HCT116 (cell line): ENCODE measurements around the gene GRM6. TPM values are rescaled to one million over a fixed set of nuclear protein-coding genes. Genes with fewer than 3 reads are reported as not detected.

Experiments used
- ATAC-seq: fragments of 200-7000 bp; cut with Tn5 transposase; 2 replicates; pipeline ENCODE4 v1.9.1; 2020; ENCODE audit warnings: mild to moderate bottlenecking, moderate library complexity
- BruUV-seq: library from RNA; stranded (reverse); fragments of 400-500 nt; replicated peaks from 2 replicates; lab custom pipeline; 2021; lab: Mats Ljungman, UMichigan
- CTCF ChIA-PET: fragments of 300-600 bp; sonication (Branson Sonifier 250); formaldehyde crosslinking; loops from one replicate; lab custom pipeline; 2021; ENCODE audit warnings: antibody characterized with exemption; lab: Charles Lee
- POLR2A ChIA-PET: fragments of 300-600, 350-600 bp; sonication (Branson Sonifier 250); formaldehyde crosslinking; loops from one replicate; lab custom pipeline; 2021; ENCODE audit warnings: antibody characterized with exemption; lab: Charles Lee
- RAD21 ChIA-PET, 2 experiments: fragments of 300-600 bp; sonication (Branson Sonifier 250); formaldehyde crosslinking; loops; one replicate each; lab custom pipeline; 2023; ENCODE audit warnings: low total read pairs in 2 of 2; ENCODE audit not compliant: uncharacterized antibody in 2 of 2, unreplicated experiment in 2 of 2, low non-redundant PET in 1 of 2; lab: Charles Lee
- DNase-seq: peaks from one replicate; pipeline ENCODE4 v3.0.0-alpha.2; 2010; ENCODE audit warnings: low read depth, low spot score
- H2AFZ ChIP-seq: fragments of 200-600 bp; shearing (Covaris generic), sonication (generic); 2 replicates; pipeline ENCODE4 v1.6.1; 2017; ENCODE audit warnings: low read depth, mixed run types, mixed read lengths, antibody characterized with exemption, low read length; ENCODE audit not compliant: poor library complexity, severe bottlenecking
- H3K27ac ChIP-seq: 2 replicates; pipeline ENCODE4 v1.5.1; 2012; ENCODE audit warnings: low read depth, low read length
- H3K27me3 ChIP-seq: fragments of 200-600 bp; sonication (generic); 2 replicates; pipeline ENCODE4 v1.6.1; 2016; ENCODE audit warnings: mixed run types, low read length, mixed read lengths; ENCODE audit not compliant: insufficient read depth
- H3K36me3 ChIP-seq, 2 experiments: fragments of 200-500 bp in 1 of 2; fragments of 200-600 bp in 1 of 2; sonication (Bioruptor generic) in 1 of 2; sonication (generic) in 1 of 2; 2 replicates each; pipeline versions ENCODE4 v1.5.1 to v1.6.1; 2014 to 2016; ENCODE audit warnings: low read length in 2 of 2, inconsistent platforms in 1 of 2, mixed read lengths in 1 of 2, mixed run types in 1 of 2; ENCODE audit not compliant: insufficient read depth in 2 of 2, control insufficient read depth in 1 of 2
- H3K4me1 ChIP-seq, 2 experiments: fragments of 200-600 bp in 1 of 2; sonication (generic) in 1 of 2; 2 replicates each; pipeline versions ENCODE4 v1.5.1 to v1.6.1; 2012 to 2017; ENCODE audit warnings: low read length in 2 of 2, inconsistent platforms in 1 of 2, mild to moderate bottlenecking in 1 of 2, mixed read lengths in 1 of 2, mixed run types in 1 of 2, moderate library complexity in 1 of 2; ENCODE audit not compliant: insufficient read depth in 2 of 2, control insufficient read depth in 1 of 2
- H3K4me2 ChIP-seq: fragments of 200-600 bp; sonication (generic); 2 replicates; pipeline ENCODE4 v1.6.1; 2017; ENCODE audit warnings: mixed run types, low read length, mixed read lengths
- H3K4me3 ChIP-seq, 2 experiments: fragments of 200-600 bp in 1 of 2; sonication (generic) in 1 of 2; replicated peaks in 1 of 2; 2 replicates each; pipeline ENCODE4 v1.5.1; 2011 to 2016; ENCODE audit warnings: low read length in 2 of 2, control low read depth in 1 of 2, low read depth in 1 of 2, mild to moderate bottlenecking in 1 of 2, mixed read lengths in 1 of 2, mixed run types in 1 of 2
- H3K79me2 ChIP-seq: fragments of 200-600 bp; sonication (generic); 2 replicates; pipeline ENCODE4 v1.6.1; 2017; ENCODE audit warnings: mild to moderate bottlenecking, mixed run types, low read length, moderate library complexity, mixed read lengths; ENCODE audit not compliant: insufficient read depth
- H3K9ac ChIP-seq: fragments of 200-600 bp; sonication (generic); 2 replicates; pipeline ENCODE4 v1.6.1; 2016; ENCODE audit warnings: low read length, mixed read lengths
- H3K9me2 ChIP-seq: fragments of 200-600 bp; sonication (generic), shearing (Covaris generic); 2 replicates; pipeline ENCODE4 v1.6.1; 2017; ENCODE audit warnings: mixed run types, mild to moderate bottlenecking, moderate library complexity; ENCODE audit not compliant: insufficient read depth
- H3K9me3 ChIP-seq, 2 experiments: fragments of 200-500 bp in 1 of 2; fragments of 200-600 bp in 1 of 2; sonication (Bioruptor generic) in 1 of 2; sonication (generic) in 1 of 2; 2 replicates each; pipeline ENCODE4 v1.6.1; 2014 to 2017; ENCODE audit warnings: low read length in 2 of 2, mixed read lengths in 2 of 2, inconsistent platforms in 1 of 2, low read depth in 1 of 2, mild to moderate bottlenecking in 1 of 2, mixed run types in 1 of 2, moderate library complexity in 1 of 2; ENCODE audit not compliant: control insufficient read depth in 1 of 2, insufficient read depth in 1 of 2
- H4K20me1 ChIP-seq: fragments of 200-600 bp; sonication (generic), shearing (Covaris generic); 2 replicates; pipeline ENCODE4 v1.6.1; 2017; ENCODE audit warnings: mixed run types, mild to moderate bottlenecking, moderate library complexity; ENCODE audit not compliant: insufficient read depth
- ATF3 ChIP-seq: IDR thresholded peaks from 2 replicates; pipeline ENCODE4 v1.6.1; 2012
- CBX3 ChIP-seq: IDR thresholded peaks from 2 replicates; pipeline ENCODE4 v1.6.1; 2012; ENCODE audit warnings: low read depth
- CEBPB ChIP-seq: IDR thresholded peaks from 2 replicates; pipeline ENCODE4 v1.6.1; 2012; ENCODE audit warnings: low read depth
- EGR1 ChIP-seq: IDR thresholded peaks from 2 replicates; pipeline ENCODE4 v1.6.1; 2012; ENCODE audit warnings: low read depth
- ELF1 ChIP-seq: IDR thresholded peaks from 2 replicates; pipeline ENCODE4 v1.6.1; 2012; ENCODE audit warnings: low read depth, borderline replicate concordance
- EZH2 ChIP-seq: fragments of 200-600 bp; sonication (generic); IDR thresholded peaks from 2 replicates; pipeline ENCODE4 v1.6.1; 2017; ENCODE audit warnings: antibody characterized with exemption, mixed run types
- EZH2phosphoT487 ChIP-seq: fragments of 200-600 bp; IDR thresholded peaks from 2 replicates; pipeline ENCODE4 v1.6.1; 2018; ENCODE audit warnings: antibody characterized with exemption, borderline replicate concordance
- FOSL1 ChIP-seq: IDR thresholded peaks from 2 replicates; pipeline ENCODE4 v1.6.1; 2012; ENCODE audit warnings: low read depth
- JUND ChIP-seq: IDR thresholded peaks from 2 replicates; pipeline ENCODE4 v1.6.1; 2012
- POLR2A ChIP-seq: IDR thresholded peaks from 2 replicates; pipeline ENCODE4 v1.7.0; 2011; ENCODE audit warnings: borderline replicate concordance; ENCODE audit not compliant: insufficient read depth, insufficient read length; ENCODE audit errors: extremely low read depth
- POLR2AphosphoS5 ChIP-seq: IDR thresholded peaks from 2 replicates; pipeline ENCODE4 v1.6.1; 2011; ENCODE audit warnings: mild to moderate bottlenecking, low read depth, low read length, moderate library complexity
- RAD21 ChIP-seq: IDR thresholded peaks from 2 replicates; pipeline ENCODE4 v1.6.1; 2012; ENCODE audit warnings: low read depth, mild to moderate bottlenecking
- REST ChIP-seq: IDR thresholded peaks from 2 replicates; pipeline ENCODE4 v1.6.1; 2012; ENCODE audit warnings: low read depth
- SP1 ChIP-seq: IDR thresholded peaks from 2 replicates; pipeline ENCODE4 v1.6.1; 2012; ENCODE audit warnings: low read depth
- SRF ChIP-seq: IDR thresholded peaks from 2 replicates; pipeline ENCODE4 v1.6.1; 2012; ENCODE audit warnings: low read depth
- TCF7L2 ChIP-seq: IDR thresholded peaks from 2 replicates; pipeline ENCODE4 v1.7.0; 2011; ENCODE audit warnings: borderline replicate concordance, inconsistent platforms; ENCODE audit not compliant: insufficient read depth, insufficient read length; ENCODE audit errors: extremely low read depth
- YY1 ChIP-seq: IDR thresholded peaks from 2 replicates; pipeline ENCODE4 v1.6.1; 2011; ENCODE audit warnings: low read length, low read depth, moderate library complexity, mild to moderate bottlenecking; ENCODE audit not compliant: insufficient replicate concordance; ENCODE audit errors: extremely low read depth
- ZBTB33 ChIP-seq: IDR thresholded peaks from 2 replicates; pipeline ENCODE4 v1.6.1; 2011; ENCODE audit warnings: mild to moderate bottlenecking, low read length, moderate library complexity; ENCODE audit not compliant: insufficient replicate concordance; ENCODE audit errors: extremely low read depth
- ZFX ChIP-seq: fragments of 450-650 bp; IDR thresholded peaks from 2 replicates; pipeline ENCODE4 v1.6.1; 2017
- ZNF274 ChIP-seq: fragments of 200-500 bp; sonication (Bioruptor generic); IDR thresholded peaks from 2 replicates; pipeline ENCODE4 v1.6.1; 2014; ENCODE audit warnings: mild to moderate bottlenecking, low read depth, low read length, inconsistent platforms
- intact Hi-C: fragments of 100-400 bp; cut with micrococcal nuclease; formaldehyde crosslinking; loops from 2 replicates; pipeline ENCODE4 v1.10.0; 2022
- total RNA-seq: library from RNA; stranded (reverse); gene quantifications from one replicate; pipeline ENCODE4 v1.2.1, GENCODE V29; 2021; ENCODE audit not compliant: unreplicated experiment

The GRM6 gene
- total RNA-seq, 1 experiment from 2014 or later: not detected

GRCh38 chr5:178989311-178989710 lies 5.8 kb downstream of the GRM6 start:
- Histone ChIP-seq H2AFZ (no peak overlapping the region), H3K9me3 (peaks cover 0 to 8% of the 10 kb centered on the region in 2 experiments; a peak in 2 of 4 replicates)
- no peak for ATAC-seq

More at GRCh38 chr5:178989311-178989710, 5.8 kb downstream of the GRM6 start:
- Histone ChIP-seq H3K4me3 (no peak overlapping the region), H3K79me2 (no peaks in the 10 kb centered on the region), H3K27ac (no peak overlapping the region), H3K9ac (no peak overlapping the region), H3K4me2 (no peak overlapping the region), H3K4me1 (no peaks in the 10 kb centered on the region), H4K20me1 (no peaks in the 10 kb centered on the region), H3K9me2 (no peaks in the 10 kb centered on the region), H3K36me3 (no peaks in the 10 kb centered on the region), H3K27me3 (no peaks in the 10 kb centered on the region)
- BruUV-seq: no TSS peak
- ChIA-PET CTCF (no interaction called here), POLR2A (no interaction called here), RAD21 (no interaction called here)
- DNase-seq: no peak
- TF ChIP-seq JUND: no peak
- no peak for TF ChIP-seq POLR2AphosphoS5
- no peak for TF ChIP-seq SRF
- TF ChIP-seq CBX3: no peak
- TF ChIP-seq ZBTB33: no peak
- no peak for TF ChIP-seq SP1
- no peak for TF ChIP-seq EGR1
- TF ChIP-seq POLR2A: no peak
- no peak for TF ChIP-seq EZH2phosphoT487
- no peak for TF ChIP-seq REST
- no peak for TF ChIP-seq TCF7L2
- TF ChIP-seq ZNF274: no peak
- TF ChIP-seq ELF1: no peak
- no peak for TF ChIP-seq FOSL1
- TF ChIP-seq EZH2: no peak
- TF ChIP-seq ATF3: no peak
- TF ChIP-seq CEBPB: no peak
- no peak for TF ChIP-seq YY1
- no peak for TF ChIP-seq ZFX
- no peak for TF ChIP-seq RAD21
- intact Hi-C loops: no loop called here
